T-helper 1 cell (primary cell): ENCODE data around the gene CD27.
A peak's percentile ranks its signal among the peaks of the same experiment; 100 is the strongest.
"Not testable (repeated sequence)": the region's sequence is repeated elsewhere in the genome, so short reads cannot be mapped to it uniquely, and the experiment has no call there.

Experiments used
- DNase-seq, 5 donors: peaks; one replicate each; pipeline ENCODE4 v3.0.0-alpha.2; 2012 to 2020
- total RNA-seq, 4 donors: gene quantifications; one replicate each; lab custom pipeline; 2026; lab: John Stamatoyannopoulos, UW

CD27 gene
- 34.7 to 89.3 (median 54.3) reads per million in 4 donors for total RNA-seq

- DNase-seq = peak in 2 of 5 donors; percentile 21 to 53
Measured at GRCh38 chr12:6444704-6445688, at the start of gene CD27. CD27 (plus strand) TSS chr12:6444955; CDS start chr12:6445096, 141 bp downstream.

GRCh38 chr12:6396031-6396430 lies 48.7 kb upstream of the CD27 start:
- DNase-seq = no peak

- no peak for DNase-seq
Measured at GRCh38 chr12:6399884-6400644, 44.7 kb upstream of the CD27 start.

GRCh38 chr12:6404390-6404789 lies 40.4 kb upstream of the CD27 start:
- no peak for DNase-seq

- DNase-seq = no peak
Measured at GRCh38 chr12:6405963-6406362, 38.8 kb upstream of the CD27 start.

GRCh38 chr12:6407236-6407954 lies 37.4 kb upstream of the CD27 start:
- no peak for DNase-seq

GRCh38 chr12:6416596-6416995 lies 28.2 kb upstream of the CD27 start:
- no peak for DNase-seq

- DNase-seq = no peak
Measured at GRCh38 chr12:6418796-6419195, 26.0 kb upstream of the CD27 start.

- DNase-seq = no peak
Measured at GRCh38 chr12:6420364-6420763, 24.4 kb upstream of the CD27 start.

GRCh38 chr12:6423267-6424007 lies 21.3 kb upstream of the CD27 start:
- peak; percentile 53 to 89 (median 69) for DNase-seq

- no peak for DNase-seq
Measured at GRCh38 chr12:6424008-6424347, 20.8 kb upstream of the CD27 start.

- DNase-seq = no peak
Measured at GRCh38 chr12:6424866-6425265, 19.9 kb upstream of the CD27 start.

GRCh38 chr12:6425590-6426531 lies 18.9 kb upstream of the CD27 start:
- DNase-seq = peak in 1 of 5 donors; percentile 44

GRCh38 chr12:6426882-6427671 lies 17.7 kb upstream of the CD27 start:
- DNase-seq = peak; percentile 29 to 88 (median 71)

GRCh38 chr12:6427796-6428195 lies 17.0 kb upstream of the CD27 start:
- not testable (repeated sequence) for DNase-seq

- DNase-seq = no peak
Measured at GRCh38 chr12:6428326-6428725, 16.4 kb upstream of the CD27 start.

GRCh38 chr12:6430124-6430989 lies 14.4 kb upstream of the CD27 start:
- peak in 1 of 5 donors; percentile 66 for DNase-seq

- no peak for DNase-seq
Measured at GRCh38 chr12:6432991-6433390, 11.8 kb upstream of the CD27 start.
